Inferior parietal cortex (tissue), 1 donor: ENCODE results near the gene MMP11.

Experiments
- DNase-seq: peaks from one replicate; pipeline ENCODE4 v3.0.0-alpha.2; 2016; ENCODE audit errors: extremely low spot score

Gene MMP11

DNA sequence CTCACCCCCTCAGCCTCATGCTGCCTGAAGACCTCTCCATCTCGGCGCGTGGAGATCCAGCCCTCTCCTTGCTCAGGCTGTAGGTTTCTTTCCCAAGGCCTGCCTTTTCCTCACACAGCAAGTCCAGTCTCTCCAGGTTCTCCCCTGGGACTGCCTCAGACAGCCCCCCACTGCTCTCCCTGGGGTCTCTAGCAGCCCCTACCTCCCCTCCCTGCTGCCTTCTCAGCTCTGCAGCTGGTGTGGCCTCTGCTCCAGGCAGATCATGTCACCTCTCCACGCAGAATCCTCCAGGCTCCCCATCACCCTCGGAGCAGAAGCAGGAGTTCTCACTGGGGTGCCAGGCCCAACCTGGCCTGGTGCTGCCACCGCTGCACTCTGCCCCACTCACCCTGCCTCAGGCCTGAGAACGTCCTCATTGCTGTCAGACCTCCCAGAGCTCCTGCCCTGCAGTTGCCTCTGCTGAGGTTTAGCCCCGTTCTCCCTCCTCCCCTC, 29.3 kb downstream of the MMP11 start:
- DNase-seq: no peak

DNA sequence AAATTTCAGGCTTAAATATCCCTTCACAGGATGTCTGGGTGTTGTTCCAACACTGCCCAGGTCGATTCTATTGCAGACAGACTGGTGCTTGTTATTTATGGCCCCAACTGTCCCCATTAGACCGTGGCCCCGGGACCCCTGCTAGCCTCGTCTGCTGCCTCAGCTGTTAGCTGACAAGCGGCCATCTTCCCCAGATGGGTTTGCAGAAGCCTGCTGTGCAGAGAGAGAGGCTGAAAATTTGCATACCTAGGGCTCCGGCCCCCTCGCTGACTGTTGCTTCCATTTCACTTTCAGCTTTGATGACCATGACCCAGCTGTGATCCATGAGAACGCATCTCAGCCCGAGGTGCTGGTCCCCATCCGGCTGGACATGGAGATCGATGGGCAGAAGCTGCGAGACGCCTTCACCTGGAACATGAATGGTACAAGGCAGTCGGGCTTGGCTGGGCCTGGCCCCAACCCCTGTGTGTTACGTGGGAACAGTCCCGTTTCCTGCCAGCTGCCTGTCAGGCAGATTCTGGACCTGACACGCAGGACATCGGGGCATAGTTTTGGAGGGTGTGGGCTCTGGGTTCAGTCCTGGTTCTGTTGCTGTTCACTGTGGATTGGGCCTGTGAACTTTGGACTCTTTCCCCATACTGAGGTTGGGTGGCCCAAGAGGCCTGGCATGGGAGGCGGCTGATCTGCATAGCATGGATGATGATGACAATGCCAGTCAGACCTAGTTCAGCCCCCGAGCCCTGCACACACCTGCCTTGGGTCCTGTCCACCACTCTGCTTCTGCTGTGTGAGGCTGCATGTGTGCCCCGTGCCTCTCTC, 30.6 kb downstream of the MMP11 start:
- DNase-seq: no peak

DNA sequence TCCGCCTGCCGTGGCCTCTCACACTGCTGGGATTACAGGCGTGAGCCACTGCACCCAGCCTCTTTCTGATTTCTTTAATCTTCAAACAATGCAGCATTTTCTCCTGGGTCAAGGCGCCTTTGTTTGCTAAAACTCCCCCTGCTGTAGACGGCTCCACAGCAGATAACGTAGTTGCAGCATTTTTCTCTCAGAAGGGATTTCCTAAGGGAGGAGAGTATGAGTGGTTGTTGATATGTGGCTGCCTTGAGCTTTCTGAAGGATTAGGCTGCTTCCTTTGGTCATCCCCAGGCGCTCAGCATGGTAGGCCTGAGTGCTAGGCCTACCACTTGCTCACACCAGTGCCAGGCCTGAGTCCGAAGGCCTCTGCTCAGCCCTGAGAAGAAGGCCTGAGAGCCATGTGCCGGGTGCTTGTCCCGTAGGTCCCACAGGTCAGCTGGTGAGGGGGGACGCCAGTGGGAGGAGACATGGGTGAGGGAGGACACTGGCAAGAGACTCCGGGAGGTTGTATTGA, 32.2 kb downstream of the MMP11 start:
- no peak for DNase-seq

DNA sequence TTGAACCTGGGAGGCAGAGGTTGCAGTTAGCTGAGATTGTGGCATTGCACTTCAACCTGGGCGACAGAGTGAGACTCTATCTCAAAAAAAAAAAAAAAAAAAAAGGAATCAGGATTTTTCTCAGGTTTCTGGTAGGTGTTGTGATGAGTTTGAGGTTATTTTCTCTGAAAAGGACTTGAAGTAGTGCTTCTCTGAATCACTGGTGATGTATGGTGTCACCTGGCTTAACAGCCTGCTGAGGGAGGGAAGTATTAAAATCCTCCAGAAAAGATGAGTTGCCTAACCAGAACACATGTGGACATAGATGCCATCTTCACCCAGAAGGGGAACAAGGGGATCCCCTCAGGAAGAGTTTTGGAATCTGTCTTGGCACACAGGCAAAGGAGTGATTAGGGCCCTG, 34.2 kb downstream of the MMP11 start:
- no peak for DNase-seq

DNA sequence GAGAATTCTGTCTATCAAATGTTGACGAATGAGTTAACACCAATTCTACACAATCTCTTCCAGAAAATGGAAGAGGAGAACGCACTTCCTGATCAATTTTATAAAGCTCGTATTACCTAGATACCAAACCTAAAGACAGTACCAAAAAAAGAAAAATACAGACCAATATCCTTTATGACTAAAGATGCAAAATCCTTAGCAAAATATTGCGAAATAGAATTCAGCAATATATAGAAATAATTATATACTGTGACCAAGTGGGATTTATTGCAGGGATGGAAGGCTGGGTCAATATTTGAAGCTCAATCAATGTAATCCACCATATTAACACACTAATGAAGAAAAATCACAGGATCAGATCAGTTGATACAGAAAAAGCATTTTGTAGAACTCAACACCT, 39.7 kb downstream of the MMP11 start:
- no peak for DNase-seq

DNA sequence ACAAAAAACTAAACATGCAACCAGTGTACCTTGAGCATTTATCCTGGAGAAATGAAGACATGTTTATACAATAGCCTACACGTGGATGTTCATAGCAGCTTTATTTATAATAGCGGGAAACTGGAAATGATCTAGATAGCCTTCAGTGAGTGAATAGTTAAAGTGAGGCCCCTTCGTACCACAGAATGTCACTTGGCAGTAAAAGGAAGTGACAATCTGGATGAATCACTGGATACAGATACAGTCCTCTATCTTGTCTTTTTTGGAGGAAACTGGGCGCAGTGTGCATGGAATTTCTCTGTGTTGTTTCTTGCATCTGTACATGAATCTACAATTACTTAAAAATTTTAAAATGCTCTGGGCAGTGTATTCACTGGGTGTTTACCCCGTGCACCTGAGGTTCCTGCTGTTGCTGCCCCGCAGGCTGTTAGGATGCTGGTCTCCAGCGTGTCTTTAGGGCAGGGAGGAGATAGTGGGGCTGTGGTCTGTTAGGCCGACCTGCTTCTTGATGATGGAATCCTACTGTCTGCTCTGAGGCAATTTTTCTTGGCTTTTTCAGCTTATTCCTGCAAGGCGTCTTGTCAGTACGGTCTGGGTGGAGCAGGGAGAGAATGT, 43.0 kb downstream of the MMP11 start:
- DNase-seq: no peak

DNA sequence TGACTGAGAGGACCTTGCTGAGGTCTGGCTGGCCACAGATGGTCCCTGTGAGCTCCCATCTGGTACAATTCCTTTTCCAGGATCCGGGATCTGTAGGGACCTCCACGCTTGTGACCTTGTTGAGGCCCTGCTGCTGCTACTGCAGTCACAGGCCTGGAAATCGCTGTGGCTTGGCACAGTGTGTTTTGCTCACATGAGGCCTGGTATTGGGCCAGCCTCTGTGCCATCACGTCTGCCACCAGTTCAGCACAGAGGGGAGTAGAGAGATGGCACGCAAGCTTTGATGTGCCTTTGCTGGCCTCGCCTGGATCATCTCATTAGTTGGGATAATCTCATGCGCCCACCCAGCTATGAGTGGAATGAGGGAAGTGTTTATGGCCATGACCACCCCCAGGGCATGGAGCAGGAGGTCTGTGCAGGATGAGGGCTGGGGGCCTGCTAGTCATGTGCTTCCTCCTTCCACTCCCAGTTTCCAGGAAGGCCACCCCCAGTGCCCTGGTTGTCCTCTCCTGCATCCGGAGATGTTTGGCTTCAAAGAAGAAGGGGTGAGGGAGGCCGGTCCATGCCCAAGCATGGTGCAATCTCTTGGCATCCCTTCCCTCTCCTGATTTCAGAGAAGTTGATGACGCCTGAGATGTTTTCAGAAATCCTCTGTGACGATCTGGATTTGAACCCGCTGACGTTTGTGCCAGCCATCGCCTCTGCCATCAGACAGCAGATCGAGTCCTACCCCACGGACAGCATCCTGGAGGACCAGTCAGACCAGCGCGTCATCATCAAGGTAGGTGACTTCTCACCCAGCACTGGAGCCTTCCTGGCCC, 43.7 kb downstream of the MMP11 start:
- no peak for DNase-seq

DNA sequence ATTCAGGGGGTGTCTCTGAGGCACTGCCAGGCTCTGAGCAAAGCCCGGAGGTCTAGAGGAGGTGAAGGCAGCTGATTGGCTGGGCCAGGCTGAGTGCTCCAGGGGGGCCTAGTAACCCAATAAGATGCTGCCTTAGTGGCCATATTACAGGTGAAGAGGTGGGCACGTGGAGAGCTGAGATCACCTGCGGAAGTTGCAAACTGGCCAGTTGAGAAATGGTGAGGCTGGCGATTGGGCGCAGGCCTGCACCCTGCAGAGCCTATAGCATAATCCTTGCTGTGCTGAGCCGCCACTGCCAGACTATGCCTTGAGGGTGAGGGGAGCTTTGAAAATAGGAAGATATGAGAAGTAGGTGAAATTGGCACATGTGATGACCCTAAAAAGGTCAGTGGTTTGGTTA, 44.5 kb downstream of the MMP11 start:
- DNase-seq: no peak

DNA sequence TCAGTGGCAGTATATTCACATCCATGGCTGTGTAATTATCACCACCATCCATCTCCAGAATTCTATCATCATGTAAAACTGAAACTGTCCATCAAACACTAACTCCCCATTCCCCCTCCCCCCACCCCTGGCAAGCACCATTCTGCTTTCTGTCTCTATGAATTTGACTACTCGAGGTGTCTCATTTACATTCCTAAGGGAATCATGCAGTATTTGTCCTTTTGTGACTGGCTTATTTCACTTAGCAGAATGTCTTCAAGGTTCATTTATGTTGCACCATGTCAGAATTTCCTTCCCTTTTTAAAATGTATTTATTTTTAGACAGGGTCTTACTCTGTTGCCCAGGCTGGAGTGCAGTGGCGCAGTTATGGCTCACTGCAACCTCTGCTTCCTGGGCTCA, 45.9 kb downstream of the MMP11 start:
- no peak for DNase-seq

DNA sequence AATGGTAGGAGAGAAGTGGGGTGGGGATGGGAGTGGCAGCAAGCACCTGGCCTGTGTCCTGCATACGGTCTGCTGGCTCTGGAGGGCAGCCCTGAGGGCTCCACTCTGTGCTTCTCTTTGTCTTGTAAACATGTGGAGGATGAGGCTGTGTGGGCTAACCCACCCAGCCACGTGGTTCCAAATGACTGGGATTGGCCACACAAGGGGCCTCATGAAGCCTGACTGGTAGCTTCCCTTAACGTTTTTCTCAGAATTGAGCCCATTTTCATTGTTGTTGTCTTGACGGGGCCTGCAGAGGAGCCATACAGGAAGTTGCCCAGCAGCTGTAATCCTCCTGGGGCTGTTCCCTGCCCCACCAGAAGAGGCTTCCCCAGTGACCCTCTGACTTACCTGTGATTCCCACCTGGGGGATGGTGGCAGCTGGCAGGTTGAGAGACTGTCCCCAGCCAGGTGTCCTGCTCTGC, 48.1 kb downstream of the MMP11 start:
- no peak for DNase-seq

DNA sequence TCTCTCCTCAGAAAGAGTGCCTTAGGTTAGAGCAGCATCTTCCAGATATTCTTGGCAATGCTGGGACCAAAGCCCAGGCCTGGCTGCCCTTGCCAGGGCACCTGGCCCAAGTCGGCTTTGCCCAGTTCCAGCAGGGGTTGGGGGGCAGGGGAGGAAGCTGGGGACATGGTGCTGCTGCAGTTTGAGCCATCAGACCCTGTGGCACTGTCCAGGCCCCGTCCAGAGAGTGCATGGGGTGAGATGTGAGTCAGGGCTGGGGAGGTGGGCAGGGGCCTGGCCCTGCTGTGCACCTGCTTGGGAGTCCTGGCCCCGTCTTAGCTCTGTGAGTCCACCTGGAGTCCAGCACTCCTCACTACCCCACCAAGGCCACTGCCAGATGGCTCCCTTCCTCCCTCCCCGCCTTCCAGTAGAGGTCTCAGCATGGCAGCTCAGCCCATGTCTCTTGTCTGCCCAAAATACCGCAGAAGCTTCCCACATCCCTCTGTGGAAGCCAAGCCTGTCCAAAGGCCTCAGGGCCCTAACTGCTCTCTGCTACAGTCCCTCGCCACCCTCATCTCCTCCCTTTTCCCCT, 49.5 kb downstream of the MMP11 start:
- DNase-seq: no peak

DNA sequence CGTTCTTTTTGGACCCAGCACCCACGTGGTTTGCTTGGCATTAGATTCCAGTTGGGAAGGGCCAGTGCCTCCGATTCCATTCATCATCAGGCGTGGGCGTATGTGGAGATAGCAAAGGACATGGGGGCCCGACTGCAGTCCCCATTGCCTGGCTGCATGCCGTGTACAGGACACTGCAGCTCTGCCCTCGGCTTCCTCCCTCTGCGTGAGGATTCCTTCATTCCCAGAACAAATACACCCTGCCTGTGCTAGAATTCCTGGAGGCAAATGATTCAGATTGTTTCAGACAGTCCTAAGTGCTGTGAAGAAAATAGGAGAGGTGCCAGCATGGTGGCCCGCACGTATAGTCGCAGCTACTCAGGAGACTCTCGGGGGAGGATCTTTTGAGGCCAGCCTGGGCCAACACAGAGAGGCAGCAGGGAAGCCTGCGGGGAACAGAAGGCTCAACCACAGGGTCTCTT, 50.7 kb downstream of the MMP11 start:
- DNase-seq: no peak

DNA sequence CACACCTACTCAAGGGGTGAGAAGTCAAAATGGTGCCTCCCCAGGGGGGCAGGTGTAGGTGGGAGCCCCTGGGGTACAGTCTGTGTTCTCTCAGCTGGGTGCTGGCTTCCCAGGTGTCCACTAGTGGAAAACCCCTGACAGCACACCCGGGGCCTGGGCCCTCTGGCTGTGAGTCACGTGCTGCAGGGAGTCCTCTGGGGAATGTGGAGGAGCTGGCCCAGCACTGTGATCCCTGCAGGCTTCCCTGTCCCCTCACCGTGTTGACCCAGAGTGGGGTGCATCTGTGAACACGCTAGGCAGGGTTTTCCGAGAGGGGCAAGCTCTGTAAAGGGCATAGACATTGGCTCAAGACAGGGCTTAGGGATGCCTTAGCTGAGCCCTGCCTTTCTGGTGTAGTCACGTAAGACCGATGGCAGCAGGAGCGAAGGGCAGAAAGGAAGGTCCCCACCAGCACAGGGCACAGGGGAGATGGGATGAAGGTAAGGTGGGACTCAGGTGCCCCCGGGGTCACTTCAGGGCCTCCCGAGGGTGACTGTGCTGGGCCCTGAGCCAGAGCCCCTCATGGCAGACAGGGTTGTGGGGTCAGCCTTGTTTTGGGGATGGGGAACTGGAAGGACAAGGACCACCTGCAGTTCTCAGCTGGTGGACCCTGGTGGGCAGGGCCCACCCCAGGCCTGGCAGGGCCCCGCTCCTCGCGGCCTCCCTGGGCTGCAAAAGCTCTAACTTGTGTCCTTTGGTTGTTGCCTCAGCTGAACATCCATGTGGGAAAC, 52.0 kb downstream of the MMP11 start:
- DNase-seq: no peak

DNA sequence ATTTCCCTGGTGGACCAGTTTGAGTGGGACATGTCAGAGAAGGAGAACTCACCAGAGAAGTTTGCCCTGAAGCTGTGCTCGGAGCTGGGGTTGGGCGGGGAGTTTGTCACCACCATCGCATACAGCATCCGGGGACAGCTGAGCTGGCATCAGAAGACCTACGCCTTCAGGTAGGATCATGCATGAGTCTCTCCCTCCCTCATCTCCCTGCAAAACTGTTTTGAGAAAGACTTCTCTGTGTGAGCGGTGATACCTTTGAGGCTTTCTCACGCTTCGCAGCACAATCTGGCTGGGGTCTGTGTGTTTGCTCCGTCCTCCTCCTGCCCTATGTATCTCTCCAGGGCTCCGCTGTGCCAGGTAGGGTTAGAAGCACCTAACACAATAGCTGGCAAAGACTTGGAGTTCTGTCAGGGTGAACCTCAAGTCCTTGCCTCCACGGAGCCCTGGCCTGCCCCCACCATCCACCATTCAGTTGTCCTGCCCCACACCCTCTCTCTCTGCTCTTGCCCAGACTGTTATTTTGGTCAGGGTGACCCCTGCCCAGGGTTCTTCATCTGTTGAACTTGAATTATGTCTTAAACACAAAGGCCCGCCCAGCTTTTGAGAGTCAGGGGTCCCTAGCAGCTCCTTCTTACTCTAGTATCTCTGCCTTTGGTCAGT, 52.7 kb downstream of the MMP11 start:
- DNase-seq: no peak

DNA sequence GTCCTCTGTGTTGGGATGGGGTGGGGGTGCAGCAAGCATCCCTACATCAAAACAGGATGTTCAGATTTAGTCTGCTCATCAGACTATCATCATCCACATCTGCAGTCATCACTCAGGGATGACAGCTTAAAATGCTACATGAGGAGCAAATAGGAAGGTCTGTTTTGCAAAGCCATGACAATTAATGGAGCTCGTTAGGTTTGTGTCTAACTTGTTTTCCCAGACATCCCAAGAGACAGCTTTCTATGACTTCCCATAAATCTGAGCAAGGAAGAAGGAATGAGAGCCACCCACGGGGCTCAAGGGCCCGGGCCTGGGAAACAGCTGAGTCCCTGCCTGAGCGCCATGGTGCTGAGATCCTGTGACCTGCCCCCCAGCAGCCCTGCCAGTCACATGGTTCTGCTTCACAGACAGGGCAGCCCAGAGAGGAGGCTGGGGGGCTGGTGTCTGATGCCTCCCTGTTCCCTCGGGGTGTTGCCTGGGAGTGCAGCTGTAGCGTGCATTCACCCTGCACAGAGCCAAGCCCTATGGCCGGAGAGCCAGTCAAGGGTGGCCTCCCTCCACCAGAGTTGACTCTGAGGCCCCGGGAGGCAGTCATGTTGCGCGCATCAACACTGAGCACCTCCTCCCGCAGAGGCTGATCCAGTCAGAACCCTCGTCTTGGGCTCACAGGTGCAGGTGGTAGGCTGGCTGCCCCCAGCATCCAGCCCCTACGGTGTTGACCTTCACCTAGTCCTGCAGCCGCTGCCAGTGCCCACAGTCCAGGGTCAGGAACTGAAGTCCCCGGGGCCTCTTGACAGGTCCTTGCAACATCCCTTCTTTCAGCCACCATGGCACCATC, 54.1 kb downstream of the MMP11 start:
- no peak for DNase-seq

DNA sequence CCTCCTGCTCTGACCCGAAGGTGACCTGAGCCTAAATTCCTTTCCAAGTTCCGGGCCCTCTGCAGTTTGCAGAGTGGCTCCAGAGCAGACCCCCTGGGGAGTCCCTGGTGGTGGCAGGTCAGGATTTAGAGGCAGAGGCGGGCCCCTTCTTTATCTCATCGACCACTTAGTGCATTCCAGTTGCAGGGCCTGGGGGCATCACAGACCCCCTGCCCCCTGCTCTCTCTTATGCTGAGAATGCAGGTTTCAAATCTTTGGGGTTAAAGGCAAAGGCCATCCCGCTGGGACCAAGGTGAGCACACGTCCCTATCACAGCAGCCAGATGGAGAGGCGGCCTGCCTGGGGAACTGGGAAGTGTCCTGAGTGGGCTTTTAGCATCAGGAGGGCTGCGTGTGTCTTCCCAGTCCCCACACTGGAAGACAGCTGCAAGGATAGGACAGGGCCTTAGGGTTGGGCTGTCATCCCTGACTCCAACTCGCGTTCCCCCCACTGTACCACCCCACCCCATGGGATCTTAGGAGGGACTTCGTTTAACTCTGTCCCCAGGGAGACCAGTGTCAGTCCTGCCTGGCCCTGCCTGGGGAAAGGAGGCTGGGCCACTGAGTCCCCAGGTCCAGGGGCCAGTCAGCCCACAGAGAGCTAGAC, 54.8 kb downstream of the MMP11 start:
- no peak for DNase-seq

DNA sequence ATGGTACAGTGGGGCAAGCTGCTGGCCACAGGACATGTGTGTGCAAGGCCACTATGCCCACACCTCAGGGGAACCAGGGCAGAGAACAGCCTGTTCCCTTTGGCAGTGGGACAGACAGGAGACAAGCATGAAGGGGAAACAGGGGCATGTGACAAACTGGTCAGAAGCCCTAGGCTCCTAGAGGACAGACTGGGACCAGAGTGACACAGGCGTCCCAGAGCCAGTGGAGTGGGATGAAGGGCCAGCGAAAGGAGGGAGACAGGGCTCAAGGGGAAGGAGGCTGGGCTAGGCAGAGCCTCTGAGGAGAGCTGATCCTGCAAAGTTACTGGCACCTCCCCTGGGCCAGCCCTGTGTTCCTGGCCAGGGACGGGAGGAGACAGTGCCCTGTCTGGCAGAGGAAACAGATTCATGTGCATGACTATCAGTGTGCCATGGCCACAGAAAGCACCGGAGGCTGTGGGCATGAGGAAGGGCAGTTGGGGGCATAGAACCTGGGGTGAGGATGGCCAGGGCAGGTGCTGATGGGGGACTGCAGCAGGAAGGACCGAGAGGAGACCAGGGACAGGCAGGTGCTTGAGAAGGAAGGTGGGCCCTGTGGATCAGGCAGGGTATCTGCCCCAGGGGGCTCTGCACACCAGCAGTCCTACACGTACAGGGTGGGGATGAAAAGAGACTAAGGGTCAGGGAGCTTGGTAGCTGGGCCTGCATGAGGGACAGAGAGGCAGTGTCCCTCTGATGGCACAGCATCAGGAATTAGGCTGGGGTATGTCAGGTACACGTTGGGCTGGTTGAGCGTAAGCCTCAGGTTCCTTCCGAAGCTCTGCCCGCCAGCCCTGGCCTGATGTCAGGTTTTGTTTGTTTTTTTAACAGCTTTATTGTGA, 56.4 kb downstream of the MMP11 start:
- no peak for DNase-seq

DNA sequence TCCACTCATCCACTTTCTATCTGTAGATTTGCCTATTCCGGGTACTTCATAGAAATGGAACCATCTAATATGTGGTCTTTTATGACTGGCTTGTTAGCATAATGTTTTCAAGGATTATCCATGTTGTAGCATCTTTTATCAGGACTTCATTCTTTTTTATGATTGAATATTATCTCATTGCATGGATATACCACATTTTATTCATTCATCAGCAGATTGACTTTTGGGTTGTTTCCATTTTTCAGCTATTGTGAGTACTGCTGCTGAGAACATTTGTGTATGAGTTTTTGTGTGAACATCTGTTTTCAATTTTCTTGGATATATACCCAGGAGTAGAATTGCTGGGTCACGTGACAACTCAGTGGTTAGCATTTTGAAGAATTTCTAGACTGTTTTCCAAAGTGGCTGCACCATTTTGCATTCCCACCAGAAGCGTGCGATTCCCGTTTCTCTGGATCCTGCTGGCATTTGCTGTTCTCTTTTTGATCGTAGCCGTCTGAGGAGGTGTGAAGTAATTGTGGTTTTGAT, 57.3 kb downstream of the MMP11 start:
- DNase-seq: no peak
